A673 (cell line): ENCODE data around the gene LEPROT. TPM values are rescaled to one million over a fixed set of nuclear protein-coding genes. Genes with fewer than 3 reads are reported as not detected.
"Not testable (repeated sequence)": the region's sequence is repeated elsewhere in the genome, so short reads cannot be mapped to it uniquely, and the experiment has no call there.

ENCODE experiments used
- BruUV-seq: library from RNA; stranded (reverse); fragments of 400-500 nt; replicated peaks from 2 replicates; lab custom pipeline; 2021; lab: Mats Ljungman, UMichigan
- CTCF ChIA-PET: fragments of 300-600 bp; sonication (Branson Sonifier 250); formaldehyde crosslinking; loops from one replicate; lab custom pipeline; 2022; ENCODE audit warnings: antibody characterized with exemption; lab: Charles Lee
- POLR2A ChIA-PET: fragments of 300-600 bp; sonication (Branson Sonifier 250); formaldehyde crosslinking; loops from one replicate; lab custom pipeline; 2022; ENCODE audit warnings: antibody characterized with exemption; ENCODE audit not compliant: low non-redundant PET; lab: Charles Lee
- DNase-seq: peaks from one replicate; pipeline ENCODE4 v3.0.0-alpha.2; 2015; ENCODE audit warnings: low spot score
- H3K27ac ChIP-seq: fragments of 200-600 bp; sonication (generic); 2 replicates; pipeline ENCODE4 v1.5.1; 2016; ENCODE audit warnings: mixed run types, low read depth, mild to moderate bottlenecking, mixed read lengths, antibody characterized with exemption, low read length; ENCODE audit not compliant: poor library complexity, severe bottlenecking
- H3K27me3 ChIP-seq: fragments of 200-600 bp; sonication (generic); replicated peaks from 2 replicates; pipeline ENCODE4 v1.6.1; 2017; ENCODE audit warnings: mixed run types, low read depth, mild to moderate bottlenecking, mixed read lengths, antibody characterized with exemption, low read length; ENCODE audit not compliant: insufficient read depth, poor library complexity
- H3K36me3 ChIP-seq: fragments of 200-600 bp; sonication (generic); 2 replicates; pipeline ENCODE4 v1.6.1; 2016; ENCODE audit warnings: mixed run types, mild to moderate bottlenecking, mixed read lengths, antibody characterized with exemption, low read length; ENCODE audit not compliant: insufficient read depth, poor library complexity, severe bottlenecking
- H3K4me1 ChIP-seq: fragments of 200-600 bp; sonication (generic); 2 replicates; pipeline ENCODE4 v1.6.1; 2017; ENCODE audit warnings: mixed run types, mild to moderate bottlenecking, mixed read lengths, antibody characterized with exemption, low read length; ENCODE audit not compliant: insufficient read depth, poor library complexity, severe bottlenecking
- H3K4me3 ChIP-seq: fragments of 200-600 bp; sonication (generic); 2 replicates; pipeline ENCODE4 v1.5.1; 2016; ENCODE audit warnings: low read depth, mixed run types, mild to moderate bottlenecking, mixed read lengths, low read length; ENCODE audit not compliant: poor library complexity, severe bottlenecking
- H3K9me3 ChIP-seq: fragments of 200-600 bp; sonication (generic); 2 replicates; pipeline ENCODE4 v1.6.1; 2016; ENCODE audit warnings: mixed run types, low read depth, mild to moderate bottlenecking, mixed read lengths, antibody characterized with exemption, low read length; ENCODE audit not compliant: poor library complexity, severe bottlenecking
- EZH2 ChIP-seq: fragments of 200-600 bp; sonication (generic); IDR thresholded peaks from 2 replicates; pipeline ENCODE4 v1.6.1; 2017; ENCODE audit warnings: borderline replicate concordance, low read depth, mild to moderate bottlenecking, mixed read lengths, antibody characterized with exemption, low read length; ENCODE audit not compliant: poor library complexity, severe bottlenecking
- intact Hi-C: fragments of 100-400 bp; cut with micrococcal nuclease; formaldehyde crosslinking; loops from one replicate; pipeline ENCODE4 v1.10.0; 2022; ENCODE audit not compliant: unreplicated experiment
- total RNA-seq: library from RNA; stranded (reverse); gene quantifications from 2 replicates; pipeline ENCODE4 v1.2.3, GENCODE V29; 2021
- TF ChIP-seq, protein P1 (sequence below): fragments of 300-800, 200-600 bp; sonication (generic); conservative IDR thresholded peaks from 2 replicates; pipeline ENCODE4 v1.5.1; 2017; ENCODE audit warnings: low read depth, mild to moderate bottlenecking, antibody characterized with exemption, low read length, moderate library complexity, mixed read lengths

LEPROT gene
- total RNA-seq, 1 experiment from 2014 or later = 24.8 TPM

DNA sequence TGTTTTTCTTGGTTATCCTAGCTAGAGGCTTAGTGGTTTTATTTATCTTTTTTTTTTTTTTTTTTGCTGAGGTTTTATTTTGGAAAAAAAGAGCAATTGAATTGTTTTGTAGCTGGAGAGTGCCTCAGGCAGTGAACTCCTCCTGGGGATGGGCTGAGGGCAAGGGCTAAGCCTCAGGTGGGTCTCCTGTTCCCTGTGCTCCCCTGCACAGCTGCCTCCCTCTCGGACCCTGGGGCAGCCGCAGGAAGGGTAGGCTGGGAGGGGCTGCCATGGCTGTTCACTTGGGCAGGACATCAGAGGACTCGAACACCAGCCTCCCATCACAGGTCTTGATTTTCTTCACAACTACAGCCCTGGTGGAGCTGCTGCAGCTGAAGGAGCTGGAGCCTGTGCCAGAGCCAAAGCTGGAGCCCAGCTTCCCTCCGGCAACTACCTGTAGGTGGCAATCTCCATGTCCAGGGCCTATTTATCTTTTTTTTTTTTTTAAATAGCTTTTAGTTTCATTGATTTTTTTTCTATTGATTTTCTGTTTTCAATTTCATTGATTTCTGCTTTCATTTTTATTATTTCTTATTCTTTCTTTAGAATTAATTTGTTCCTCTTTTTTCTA is 28.9 kb downstream of the LEPROT start:
- no peak overlapping the region for H3K4me3 ChIP-seq
- H3K4me1 ChIP-seq = no peaks in the 10 kb centered on the region
- TF ChIP-seq, protein P1, sequence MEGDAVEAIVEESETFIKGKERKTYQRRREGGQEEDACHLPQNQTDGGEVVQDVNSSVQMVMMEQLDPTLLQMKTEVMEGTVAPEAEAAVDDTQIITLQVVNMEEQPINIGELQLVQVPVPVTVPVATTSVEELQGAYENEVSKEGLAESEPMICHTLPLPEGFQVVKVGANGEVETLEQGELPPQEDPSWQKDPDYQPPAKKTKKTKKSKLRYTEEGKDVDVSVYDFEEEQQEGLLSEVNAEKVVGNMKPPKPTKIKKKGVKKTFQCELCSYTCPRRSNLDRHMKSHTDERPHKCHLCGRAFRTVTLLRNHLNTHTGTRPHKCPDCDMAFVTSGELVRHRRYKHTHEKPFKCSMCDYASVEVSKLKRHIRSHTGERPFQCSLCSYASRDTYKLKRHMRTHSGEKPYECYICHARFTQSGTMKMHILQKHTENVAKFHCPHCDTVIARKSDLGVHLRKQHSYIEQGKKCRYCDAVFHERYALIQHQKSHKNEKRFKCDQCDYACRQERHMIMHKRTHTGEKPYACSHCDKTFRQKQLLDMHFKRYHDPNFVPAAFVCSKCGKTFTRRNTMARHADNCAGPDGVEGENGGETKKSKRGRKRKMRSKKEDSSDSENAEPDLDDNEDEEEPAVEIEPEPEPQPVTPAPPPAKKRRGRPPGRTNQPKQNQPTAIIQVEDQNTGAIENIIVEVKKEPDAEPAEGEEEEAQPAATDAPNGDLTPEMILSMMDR = no peak
- TF ChIP-seq EZH2 = no peak
- no peaks in the 10 kb centered on the region for H3K27me3 ChIP-seq
- no TSS peak for BruUV-seq
- no peak for DNase-seq
- no peak overlapping the region for H3K27ac ChIP-seq
- intact Hi-C loops = no loop called here
- CTCF ChIA-PET = interaction anchor here (0.6 to 0.7 kb wide), 3 partner anchors 20 to 239 kb away, joined by 3 to 4 read pairs (median 3); no protein-coding TSS in a partner anchor
- no peaks in the 10 kb centered on the region for H3K36me3 ChIP-seq
- POLR2A ChIA-PET = interaction anchor here (0.7 kb wide), 1 partner anchor 380 kb away, joined by 17 read pairs; no protein-coding TSS in a partner anchor
- H3K9me3 ChIP-seq = no peaks in the 10 kb centered on the region

DNA sequence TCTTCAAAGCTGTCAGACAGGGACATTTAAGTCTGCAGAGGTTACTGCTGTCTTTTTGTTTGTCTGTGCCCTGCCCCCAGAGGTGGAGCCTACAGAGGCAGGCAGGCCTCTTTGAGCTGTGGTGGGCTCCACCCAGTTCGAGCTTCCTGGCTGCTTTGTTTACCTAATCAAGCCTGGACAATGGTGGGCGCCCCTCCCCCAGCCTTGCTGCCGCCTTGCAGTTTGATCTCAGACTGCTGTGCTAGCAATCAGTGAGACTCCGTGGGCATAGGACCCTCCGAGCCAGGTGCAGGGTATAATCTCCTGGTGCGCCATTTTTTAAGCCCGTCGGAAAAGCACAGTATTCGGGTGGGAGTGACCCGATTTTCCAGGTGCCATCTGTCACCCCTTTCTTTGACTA is 35.2 kb downstream of the LEPROT start:
- BruUV-seq, POLR2A ChIA-PET, H3K27ac ChIP-seq, intact Hi-C loops, H3K4me3 ChIP-seq, DNase-seq, H3K9me3 ChIP-seq, H3K36me3 ChIP-seq, H3K4me1 ChIP-seq, CTCF ChIA-PET, H3K27me3 ChIP-seq: not testable (repeated sequence)

DNA sequence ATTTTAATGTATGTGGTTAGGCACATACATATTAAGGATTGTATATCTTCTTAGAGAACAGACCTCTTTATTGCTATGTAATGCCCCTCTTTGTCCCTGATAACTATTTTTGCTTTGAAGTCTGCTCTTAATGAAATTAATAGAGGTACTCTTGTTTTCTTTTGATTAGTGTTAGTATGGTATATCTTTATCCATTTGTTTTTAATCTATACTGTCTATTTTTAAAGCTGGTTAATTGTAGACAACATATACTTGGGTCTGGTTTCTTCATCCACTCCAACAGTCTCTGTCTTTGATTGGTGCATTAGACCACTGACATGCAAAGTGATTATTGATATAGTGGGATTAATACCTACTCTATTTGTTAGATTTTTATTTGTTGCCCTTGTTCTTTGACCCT is 36.0 kb downstream of the LEPROT start:
- no peak overlapping the region for H3K4me3 ChIP-seq
- H3K4me1 ChIP-seq = no peaks in the 10 kb centered on the region
- intact Hi-C loops = no loop called here
- H3K27me3 ChIP-seq = no peaks in the 10 kb centered on the region
- H3K36me3 ChIP-seq = no peaks in the 10 kb centered on the region
- H3K9me3 ChIP-seq = no peaks in the 10 kb centered on the region
- no peak overlapping the region for H3K27ac ChIP-seq
- ChIA-PET POLR2A (no interaction called here), CTCF (no interaction called here)
- no peak for DNase-seq
- no peak for TF ChIP-seq EZH2
- TF ChIP-seq, protein P1 = no peak
- no TSS peak for BruUV-seq

DNA sequence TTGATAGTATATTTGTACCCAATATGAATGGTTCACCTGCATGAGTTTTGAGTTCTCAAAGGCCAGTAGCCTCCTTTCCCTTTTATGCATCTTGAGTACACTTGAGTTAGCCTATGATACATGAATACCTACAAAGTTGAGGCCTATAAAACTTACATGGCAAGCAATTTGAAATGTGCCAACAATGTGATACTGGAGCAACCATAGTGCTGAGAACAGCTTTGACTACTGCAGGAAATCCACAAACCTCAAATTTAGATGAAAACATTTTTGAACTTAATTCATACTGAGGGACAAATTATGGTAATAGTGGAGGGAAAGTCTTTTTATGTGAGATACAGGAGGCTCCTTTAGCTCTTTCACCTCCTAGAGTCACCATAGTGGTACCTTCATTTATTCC is 37.4 kb downstream of the LEPROT start:
- CTCF ChIA-PET = no interaction called here

More for the DNA sequence above, 37.4 kb downstream of the LEPROT start:
- H3K4me3 ChIP-seq = no peak overlapping the region
- H3K36me3 ChIP-seq = no peaks in the 10 kb centered on the region
- no peaks in the 10 kb centered on the region for H3K27me3 ChIP-seq
- intact Hi-C loops = no loop called here
- POLR2A ChIA-PET = no interaction called here
- no peak overlapping the region for H3K27ac ChIP-seq
- TF ChIP-seq, protein P1 = no peak
- no peak for TF ChIP-seq EZH2
- no peaks in the 10 kb centered on the region for H3K4me1 ChIP-seq
- no TSS peak for BruUV-seq
- H3K9me3 ChIP-seq = no peaks in the 10 kb centered on the region
- DNase-seq = no peak
